Stimulated activated CD4-positive, alpha-beta T cell treated with anti-CD3 and anti-CD28 coated beads, Interleukin-12 subunit alpha, Interleukin-12 subunit beta, amount 100 ng/mL, for 48 hours (primary cell): ENCODE measurements around the gene SSR2.
"Not testable (repeated sequence)": the region's sequence is repeated elsewhere in the genome, so short reads cannot be mapped to it uniquely, and the experiment has no call there.

Experiments
- DNase-seq, 3 donors: peaks; one replicate each; pipeline ENCODE4 v3.0.0-alpha.2; 2020; ENCODE audit warnings: low read depth in 2 of 3, low spot score in 1 of 3

SSR2 gene

GRCh38 chr1:156048663-156049258 lies 28.0 kb upstream of the SSR2 start:
- DNase-seq: no peak

DNA sequence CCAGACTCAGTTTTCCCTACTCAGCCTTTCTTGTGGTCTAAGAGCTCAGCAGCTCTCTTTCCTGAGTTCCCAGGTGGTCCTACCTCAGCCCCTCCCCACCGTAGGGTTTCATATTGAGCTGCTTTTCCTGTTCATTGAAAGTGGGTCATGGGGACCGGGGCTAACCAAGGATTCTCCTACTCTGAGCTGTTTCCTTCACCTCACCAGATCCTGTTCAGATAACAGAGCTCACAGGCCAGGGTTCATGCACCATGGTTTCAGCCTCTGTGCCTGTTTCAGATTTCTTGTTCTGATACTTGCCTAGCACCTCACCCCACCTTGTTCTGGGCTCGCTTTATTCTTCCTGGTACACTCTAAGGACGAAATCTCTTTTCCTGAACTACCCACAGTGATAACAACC lies 24.3 kb upstream of the SSR2 start:
- no peak for DNase-seq

- no peak for DNase-seq
Measured at GRCh38 chr1:156042828-156043227, 22.1 kb upstream of the SSR2 start.

GRCh38 chr1:156034991-156035390 lies 14.2 kb upstream of the SSR2 start:
- DNase-seq: not testable (repeated sequence)

DNA sequence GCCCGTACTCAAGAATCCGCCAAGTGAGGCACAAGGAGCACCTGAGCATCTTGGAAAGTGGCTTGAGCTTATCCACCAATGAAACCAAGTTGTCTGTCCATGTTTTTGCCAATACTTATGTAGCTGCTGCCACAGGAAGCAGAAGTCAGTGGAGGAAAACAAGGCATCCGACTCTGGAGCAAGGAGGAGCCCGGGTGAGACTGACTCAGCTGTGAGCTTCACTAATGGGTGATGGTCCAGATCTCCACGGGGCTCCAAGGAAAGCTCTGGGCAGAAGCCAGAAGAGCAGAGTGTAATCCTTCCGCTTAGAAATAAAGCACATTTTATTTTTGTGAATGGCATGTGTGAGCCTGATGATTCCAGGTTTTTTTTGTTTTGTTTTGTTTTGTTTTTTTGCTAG lies 12.3 kb upstream of the SSR2 start:
- DNase-seq: no peak

GRCh38 chr1:156026588-156026987 lies 5.8 kb upstream of the SSR2 start:
- DNase-seq: no peak

DNA sequence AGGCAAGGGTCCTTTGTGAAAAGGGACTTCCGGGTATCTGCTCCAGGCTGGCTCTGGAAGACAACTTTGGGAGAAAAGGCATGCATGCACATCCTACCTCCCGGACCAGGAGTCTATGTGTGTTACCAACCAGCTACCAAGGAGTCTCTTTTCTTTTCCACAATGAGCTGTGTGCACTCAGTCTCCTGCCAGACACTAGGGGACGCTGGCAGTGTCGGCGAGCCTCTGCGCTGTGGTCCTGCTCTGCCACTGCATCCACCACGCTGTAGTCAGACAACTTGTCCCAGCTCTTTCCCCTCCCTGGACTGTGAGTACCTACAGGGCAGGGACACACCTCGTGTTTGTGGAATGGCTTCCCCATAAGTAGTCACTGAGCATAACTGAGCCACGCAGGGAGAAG lies 5.1 kb upstream of the SSR2 start:
- DNase-seq: peak in 2 of 3 donors; percentile 8 to 26

DNA sequence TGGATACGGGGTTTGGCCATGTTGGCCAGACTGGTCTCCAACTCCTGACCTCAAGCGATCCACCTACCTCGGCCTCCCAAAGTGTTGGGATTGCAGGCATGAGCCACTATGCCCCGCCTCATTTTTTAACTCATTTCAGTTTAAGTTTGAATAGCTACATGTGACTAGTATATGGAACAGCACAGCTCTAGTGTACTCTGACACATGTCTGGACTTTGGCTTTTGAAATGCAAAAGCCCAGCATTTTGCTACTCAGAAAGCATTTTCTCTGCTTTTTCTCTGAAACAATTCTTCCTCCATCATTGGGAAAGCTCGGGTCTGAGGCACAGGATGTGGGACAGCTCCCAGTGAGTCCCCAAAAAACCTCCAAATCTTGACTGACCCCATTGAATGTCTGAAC lies 4.0 kb upstream of the SSR2 start:
- DNase-seq: no peak

GRCh38 chr1:156021954-156022353 lies 1.2 kb upstream of the SSR2 start:
- DNase-seq: no peak

DNA sequence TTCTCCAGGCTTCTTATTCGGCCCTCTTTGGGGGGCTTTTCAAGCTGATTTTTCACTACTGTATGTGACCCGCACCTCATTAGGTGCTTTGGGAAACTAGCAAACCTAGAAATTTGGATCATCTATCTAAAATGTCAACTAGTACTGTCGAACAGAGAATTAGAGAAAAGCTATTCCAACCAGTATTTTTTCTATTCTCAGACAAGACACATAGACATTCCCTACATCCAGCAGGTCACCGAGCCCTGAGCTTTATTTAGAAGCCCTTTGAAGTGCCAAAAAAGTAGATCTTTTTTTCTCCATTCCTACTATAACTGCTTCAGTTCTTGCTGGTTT lies 310 bp upstream of the SSR2 start:
- DNase-seq: no peak

DNA sequence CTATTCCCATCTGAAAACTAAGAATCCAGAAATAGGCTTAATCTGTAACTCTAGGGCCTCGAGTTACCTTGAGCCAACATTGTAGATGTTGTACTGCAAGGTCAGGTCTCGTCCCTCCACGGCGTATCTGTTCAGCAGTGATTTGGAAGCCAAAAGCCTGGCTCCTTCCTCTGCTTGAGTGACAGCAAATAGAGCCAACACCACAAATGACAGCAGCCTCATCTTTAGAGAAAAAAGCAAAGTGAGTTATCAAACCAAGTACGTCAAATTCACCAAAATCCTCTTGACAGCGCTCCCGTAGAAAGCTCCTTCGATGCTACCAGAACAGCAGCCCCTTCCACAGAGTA lies 832 bp downstream of the SSR2 start:
- DNase-seq: no peak

GRCh38 chr1:156014829-156015228 lies 5.9 kb downstream of the SSR2 start:
- DNase-seq: no peak

- no peak for DNase-seq
Measured at GRCh38 chr1:156012051-156012817, 8.5 kb downstream of the SSR2 start.

DNA sequence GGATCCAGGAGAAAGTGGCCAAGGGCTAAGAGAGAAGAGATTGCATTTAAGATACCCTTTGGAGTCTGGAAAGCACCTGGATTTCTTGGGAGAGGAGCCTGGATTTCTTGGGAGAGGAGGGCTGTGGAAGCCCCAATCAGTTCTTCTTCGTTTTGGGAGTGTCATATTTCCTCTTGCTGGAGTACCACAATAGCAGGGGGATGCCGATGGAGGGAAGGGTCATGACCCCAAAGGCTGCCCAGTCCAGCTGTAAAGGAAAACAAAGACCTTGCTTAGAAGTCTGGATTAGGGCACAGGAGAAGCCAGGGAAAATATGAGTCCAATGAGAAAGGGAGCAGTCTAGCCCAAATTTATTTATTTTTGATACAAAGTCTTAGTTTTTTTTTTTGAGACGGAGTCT lies 11.3 kb downstream of the SSR2 start:
- no peak for DNase-seq

GRCh38 chr1:156006666-156007376 lies 13.9 kb downstream of the SSR2 start:
- DNase-seq: no peak

GRCh38 chr1:156004843-156005584 lies 15.7 kb downstream of the SSR2 start:
- no peak for DNase-seq

DNA sequence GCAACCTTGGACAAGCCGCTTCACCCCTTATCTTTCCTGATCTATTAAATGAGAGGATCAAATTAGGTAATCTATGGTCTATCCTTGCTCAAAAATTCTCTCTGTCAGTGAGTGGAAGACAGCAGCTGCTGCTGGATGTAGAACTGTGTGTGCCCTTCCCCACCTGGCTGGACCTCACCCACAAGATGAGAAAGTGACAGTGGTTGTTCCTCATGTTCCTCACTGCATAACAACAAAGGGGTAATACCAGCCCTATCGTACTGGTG lies 16.9 kb downstream of the SSR2 start:
- no peak for DNase-seq

GRCh38 chr1:156002188-156002911 lies 18.4 kb downstream of the SSR2 start:
- DNase-seq: no peak

GRCh38 chr1:156001662-156002171 lies 19.0 kb downstream of the SSR2 start:
- DNase-seq: no peak

DNA sequence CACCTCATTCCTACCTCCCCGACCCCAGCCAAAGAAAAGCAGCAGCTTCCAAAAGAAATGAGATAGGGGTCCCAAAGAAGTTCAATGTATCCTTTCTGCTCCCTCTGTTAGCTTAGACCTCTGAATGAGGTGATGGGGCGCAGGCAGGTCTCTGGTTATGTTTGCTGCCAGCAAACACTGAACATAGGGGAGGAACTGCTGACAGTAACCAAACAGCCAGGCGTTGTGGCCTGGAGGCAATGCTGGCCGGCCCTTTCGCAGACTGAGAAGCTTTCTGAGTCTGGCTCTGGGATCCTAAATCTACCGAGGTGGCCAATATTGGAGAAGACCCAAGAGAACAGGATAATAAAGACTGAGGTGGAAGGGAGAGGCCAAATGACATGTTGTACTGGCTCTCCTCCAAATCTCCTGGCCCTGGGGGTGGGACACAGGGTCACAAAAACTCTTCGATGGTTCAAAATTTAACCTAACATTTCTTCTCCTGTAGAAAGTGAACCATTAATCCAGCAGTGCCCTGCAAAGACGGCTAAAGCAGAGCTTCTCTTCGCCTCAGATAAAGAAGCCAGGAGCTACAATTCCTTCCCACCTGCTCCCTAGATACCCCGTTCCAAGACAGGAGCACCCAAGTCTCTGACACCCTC lies 19.6 kb downstream of the SSR2 start:
- no peak for DNase-seq

DNA sequence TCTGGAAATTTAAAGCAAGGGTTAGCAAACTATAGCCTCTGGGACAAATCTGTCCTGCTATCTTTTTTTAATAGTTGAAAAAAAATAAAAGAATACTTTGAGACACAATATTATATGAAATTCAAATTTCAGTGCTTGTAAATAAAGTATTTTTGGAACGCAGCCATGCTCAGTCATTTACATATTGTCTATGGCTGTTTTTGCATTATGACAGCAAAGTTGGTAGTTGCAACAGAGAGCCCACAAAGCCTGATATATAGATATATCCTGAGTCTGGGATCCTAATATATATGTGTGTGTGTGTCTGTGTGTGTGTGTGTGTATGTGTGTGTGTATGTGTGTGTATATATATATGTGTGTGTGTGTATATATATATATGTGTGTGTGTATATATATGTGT lies 20.8 kb downstream of the SSR2 start:
- DNase-seq: no peak
